ENCODE measurements around the gene ONECUT1.
A peak's percentile ranks its signal among the peaks of the same experiment; 100 is the strongest.

ONECUT1 gene

DNA sequence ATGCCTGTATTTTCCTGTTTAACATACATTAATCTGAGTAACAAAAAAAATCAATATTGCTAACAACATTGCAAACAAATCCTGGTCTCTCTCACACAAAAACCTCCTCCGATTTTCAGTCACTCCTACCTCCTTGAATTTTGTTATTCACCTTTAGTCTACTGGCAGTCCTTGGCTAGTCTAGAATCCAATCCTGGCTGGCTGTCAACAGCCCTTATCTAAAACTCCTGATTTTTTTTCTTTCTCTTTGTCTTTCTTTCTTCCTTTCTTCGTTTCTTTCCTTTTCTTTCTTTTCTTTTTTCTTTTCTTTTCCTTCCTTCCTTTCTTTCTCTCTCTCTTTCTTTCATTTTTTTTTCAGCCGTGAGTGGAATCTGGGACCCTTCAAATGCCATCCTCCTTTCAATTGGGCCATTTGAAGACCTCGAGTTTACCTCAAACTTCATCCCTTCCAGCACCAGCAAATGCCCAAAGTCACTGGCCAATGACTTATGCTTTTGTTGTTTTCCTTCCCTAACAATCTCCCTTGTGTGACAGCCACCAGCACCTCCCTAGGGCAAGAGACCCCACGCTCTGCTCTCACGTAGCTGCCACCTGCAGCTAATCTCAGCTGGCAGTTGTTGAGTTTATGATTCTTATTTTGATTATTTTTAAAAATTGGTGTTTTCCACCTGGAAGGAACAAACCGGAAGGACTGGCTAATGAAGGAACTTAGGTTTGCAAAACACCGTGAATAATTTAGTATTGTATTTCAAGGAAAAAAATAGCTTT lies 6.8 kb upstream of the ONECUT1 start:
- DNase-seq, result no peak

DNA sequence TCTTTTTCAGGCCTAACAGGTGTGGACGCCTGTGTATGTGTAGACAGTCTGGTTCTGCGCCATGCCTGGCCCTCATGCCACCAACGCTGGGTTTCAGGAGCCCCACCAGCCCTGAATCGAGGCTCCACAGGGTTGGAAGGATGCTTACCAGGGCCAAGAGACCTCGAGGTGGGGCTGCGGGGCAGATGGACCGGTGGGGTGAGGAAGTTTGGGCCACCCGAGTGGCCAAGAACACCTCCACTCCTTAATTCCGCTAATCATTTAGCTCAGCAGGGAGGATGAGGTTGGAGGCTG lies 6.0 kb upstream of the ONECUT1 start:
- DNase-seq, result no peak

DNA sequence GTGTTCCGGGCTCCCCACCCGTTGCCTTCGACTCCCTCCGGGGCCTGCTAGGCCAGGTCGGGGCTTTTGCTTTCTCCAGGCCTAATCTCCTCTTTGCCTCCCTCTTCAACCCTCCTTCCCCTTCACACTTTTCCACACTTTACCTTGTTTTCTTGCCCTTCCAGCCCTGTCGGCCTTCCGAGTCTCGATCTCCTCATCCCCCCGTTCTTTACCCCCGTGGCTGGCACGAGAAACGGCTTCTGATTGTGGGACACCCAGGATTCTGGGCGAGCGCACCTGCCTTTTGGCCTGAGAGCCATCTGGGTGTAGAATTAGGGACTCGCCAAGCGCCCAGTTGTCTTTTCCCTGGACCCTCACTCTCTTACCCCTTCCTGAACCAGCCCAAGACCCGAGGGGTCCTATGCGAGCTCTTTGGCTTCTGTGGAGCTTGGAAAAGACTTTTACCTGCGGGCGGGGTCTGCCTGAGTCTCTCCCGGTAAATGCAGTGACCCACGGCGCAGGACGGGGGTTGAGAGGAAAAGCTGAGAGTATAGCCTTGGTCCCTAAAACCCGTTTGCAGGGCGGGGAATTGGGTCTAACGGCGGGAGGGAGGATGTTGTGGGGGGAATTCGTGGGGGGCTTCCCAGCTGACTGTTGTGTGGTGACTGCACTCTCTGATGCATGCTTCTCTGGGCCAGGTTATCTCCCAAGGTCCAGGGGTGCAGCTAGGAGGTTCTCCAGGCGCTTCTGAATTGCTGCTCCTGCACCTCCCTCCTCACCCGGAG lies 5.5 kb upstream of the ONECUT1 start:
- no peak for DNase-seq

DNA sequence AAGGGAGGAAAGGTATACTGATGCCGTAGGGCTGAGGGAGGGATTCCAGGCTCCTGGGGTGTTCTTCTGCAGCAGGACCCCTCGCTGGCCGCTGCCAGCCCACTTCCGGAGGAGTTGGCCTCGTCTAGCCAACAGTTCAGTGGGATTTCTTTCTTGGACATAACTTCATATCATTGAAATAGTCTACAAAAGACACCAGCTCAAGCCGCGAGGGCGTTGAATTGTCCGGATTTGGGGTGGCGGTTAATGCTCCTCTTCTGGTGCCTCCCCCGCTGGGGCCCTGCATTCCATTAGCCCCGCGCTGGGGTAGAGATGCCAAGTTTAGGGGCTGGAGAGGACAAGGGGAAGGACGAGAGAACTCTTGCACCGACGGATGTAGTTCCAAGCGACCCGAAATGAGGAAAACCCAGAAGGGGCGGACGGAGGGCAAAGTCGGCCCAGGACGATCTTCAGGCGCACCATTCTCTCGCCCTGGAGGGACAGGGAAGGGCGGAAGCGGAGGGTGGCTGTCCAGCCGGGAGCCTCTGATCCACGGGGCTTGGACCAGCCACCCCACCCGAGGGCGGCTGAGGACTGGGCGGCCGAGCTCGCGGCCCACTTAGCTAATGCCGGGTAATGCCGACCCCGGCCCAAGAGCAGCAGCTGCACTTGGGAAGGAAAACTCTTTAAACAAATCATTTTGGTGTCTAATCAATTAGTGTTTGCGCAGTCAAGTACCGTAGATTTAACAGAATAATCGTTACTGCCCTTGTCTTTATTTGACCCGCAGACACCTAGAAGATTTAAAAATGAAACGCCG lies 4.7 kb upstream of the ONECUT1 start:
- no peak for DNase-seq

DNA sequence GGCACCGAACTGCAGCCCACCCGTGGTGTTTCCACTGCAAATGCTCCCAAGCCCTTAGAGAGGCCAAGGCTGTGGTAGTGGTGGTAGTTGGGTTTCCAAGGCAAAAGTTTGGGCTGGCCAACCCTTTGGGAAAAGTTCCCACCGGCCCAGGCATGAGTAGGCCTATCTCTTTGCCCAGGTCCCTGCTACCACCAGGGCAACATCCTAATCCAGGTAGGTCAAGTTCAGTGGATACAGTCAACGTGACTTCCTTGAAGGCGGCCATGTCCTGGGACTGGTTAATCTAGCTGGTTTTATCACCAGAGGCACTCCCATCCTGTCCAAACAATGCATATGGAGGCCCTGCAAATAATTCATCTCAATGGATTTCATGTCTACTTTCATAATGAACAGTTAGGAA lies 1.6 kb upstream of the ONECUT1 start:
- no peak for DNase-seq

DNA sequence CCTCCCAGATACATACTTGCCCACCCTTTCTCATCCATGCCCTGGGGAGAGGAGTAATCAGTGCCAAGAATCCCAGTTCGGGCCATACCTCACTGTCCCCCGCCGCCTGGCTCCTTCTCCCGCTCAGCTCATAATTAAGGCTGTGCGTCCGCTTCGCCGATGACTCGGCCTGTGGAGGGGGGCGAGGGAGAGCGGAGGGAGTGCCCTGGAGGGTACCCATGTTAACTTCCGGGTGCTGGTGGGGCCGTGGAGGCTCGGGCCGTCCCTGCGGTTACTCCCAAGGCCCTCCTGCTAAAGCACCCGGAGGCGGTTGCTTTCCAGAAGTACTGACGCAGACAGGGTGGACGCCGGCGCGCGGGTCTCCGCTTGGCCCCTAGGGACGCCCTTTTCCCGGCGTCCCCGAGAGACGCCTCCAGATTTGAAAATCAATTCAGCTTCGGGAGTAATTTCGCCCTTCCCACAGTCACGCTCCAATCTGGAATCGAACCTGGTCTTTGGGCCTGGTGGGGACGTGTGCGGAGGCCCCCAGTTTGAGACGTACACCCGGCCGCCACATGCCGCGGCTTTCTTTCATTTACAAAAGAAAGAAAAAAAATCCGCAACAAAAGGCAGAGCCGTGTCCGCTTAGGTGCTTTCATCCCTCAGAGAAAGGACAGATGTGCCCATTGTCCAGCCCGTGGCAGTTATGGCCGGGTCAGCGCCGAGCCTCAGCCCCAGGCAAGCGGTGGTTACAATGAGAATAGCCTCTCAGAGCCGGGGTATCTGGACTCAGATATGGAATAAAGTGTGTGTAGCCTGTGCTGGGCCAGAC lies 1.0 kb upstream of the ONECUT1 start:
- DNase-seq, result no peak

DNA sequence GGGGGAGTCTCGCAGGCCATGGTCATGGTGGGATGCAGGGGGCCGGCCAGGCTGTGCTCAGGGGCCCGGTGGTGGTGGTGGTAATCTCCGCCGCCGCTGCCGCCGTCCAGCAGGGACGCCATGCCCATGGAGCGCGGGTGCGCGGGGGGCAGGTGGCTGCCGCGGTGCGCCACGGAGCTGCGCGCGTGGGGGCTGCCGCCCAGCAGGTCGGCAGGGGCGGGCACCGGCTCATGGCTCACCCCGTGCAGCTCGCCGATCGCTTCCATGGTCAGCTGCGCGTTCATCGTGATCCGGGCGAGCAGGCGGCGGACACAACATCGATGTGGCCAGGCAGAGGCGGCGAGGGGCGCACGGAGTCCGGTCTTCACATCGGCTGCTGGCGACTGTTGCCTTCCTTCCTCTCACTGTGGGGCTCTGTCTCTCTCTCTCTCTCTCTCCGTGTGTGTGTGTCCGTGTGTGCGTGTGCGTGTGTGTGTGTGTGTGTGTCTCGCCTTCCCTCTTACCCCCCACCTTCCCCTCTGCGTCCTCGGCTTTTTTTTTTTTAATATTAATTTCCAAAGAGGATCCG lies 451 bp downstream of the ONECUT1 start:
- no peak for DNase-seq

DNA sequence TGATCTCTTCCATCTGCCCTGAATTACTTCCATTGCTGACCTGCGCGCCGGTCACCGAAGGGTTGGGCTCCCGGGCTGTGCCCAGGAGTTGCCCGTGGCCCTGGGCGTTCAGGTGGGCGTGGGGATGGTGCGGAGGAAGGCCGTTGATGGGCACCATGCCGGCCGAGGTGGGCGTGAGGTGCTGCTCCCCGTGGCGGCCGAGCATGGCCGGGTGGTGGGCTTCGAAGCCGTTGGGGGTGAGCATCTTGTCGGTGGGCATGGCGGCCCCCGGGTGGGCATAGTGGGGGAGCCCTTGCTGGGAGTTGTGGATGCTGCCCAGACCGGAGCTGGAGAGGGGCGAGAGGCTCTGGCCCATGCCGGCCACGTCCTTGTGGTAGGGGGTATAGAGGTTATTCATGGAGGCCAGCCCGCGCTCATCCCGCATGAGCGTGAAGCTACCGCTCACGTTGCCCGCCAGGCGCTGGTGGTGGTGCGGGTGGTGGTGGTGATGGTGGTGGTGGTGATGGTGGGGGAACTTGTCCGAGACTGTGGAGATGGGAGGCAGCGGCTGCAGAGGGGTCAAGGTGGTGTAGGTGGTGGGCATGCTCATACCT lies 1.0 kb downstream of the ONECUT1 start:
- DNase-seq, result no peak

DNA sequence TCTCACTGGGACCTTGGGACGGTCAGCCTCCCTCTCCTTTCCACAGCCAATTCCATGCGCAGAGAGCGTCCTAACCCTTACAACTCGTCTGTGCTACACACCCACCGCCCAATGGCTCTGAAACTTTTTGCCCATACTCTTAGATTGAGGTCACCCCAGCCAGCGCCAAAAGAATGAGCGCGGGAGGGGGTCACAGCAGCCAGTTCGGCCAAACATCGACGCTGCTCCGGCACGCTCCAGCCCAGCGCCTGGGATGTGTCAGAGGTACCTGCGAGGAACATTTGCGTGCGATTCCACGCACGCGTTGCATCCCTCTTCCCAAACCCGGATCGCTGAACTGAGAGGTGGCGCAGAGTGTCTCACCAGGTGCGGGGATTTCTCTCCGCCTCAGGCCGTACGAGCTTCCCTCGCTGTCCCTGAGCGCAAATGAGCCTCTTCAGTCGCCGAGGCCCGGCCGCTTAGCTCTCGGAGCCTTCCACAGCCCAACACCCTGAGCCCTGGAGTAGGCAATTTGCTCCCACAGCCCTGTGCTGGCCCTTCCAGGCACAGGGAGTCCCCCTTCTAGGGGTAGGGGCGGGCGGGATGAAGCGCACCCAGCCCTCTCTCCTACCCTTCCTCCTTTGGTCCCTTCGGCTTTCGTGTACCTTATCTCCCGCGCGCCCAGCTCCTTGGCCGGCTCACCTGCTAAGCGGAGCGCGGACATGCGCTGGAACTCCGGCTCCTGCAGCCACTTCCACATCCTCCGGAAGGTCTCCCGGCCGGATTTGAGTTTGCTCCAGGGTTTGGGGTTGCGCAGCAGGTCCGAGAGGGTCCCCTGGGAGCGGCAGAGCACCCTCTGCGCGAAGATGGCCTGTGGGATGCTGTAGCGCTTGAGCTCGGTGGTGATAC lies 1.8 kb downstream of the ONECUT1 start:
- DNase-seq, result no peak

DNA sequence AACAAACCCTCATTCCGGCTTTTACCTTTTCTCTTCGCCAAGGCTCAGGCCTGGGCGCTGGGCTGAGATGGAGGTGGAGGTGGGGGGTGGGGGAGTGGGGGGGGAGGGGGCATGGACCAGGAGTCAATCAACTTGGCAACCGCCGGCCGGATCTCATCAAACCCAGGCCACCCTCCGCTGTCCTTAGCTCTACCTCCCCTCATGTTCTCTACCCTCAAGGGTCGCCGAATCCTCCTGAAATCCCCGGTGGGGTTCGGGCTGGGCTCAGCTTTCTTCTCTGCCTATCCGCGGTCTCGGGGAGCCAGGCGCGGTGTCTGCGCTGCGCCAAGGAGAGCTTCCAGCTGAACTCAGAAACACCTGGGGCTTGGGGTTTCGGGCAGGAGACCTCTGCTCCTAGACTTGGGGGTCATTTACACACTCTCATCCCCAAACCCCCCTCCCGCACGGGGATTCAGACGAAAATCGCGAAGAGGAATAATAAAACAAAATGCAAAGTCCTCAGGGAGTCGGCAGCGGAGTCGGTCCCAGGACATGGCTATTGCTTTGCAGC lies 2.5 kb downstream of the ONECUT1 start:
- no peak for DNase-seq

DNA sequence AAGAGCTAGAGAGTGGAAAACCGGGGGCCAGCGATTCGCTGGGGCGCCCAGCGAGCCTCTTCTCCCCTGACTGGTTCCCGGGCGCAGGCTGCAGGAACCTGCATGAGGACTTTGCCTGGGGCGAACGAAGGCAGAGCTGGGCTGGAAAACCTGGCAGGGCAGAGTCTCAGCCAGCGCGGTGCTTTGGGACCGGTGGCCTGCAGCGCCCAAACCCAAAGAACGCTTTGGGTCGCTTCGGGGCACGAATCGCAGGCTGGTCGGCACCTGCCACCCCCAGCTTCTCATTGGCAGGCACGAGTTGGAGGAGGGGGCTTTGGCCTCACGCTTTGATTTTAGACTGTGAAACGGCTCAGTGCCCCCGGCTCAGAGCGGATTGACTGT lies 3.0 kb downstream of the ONECUT1 start:
- no peak for DNase-seq

DNA sequence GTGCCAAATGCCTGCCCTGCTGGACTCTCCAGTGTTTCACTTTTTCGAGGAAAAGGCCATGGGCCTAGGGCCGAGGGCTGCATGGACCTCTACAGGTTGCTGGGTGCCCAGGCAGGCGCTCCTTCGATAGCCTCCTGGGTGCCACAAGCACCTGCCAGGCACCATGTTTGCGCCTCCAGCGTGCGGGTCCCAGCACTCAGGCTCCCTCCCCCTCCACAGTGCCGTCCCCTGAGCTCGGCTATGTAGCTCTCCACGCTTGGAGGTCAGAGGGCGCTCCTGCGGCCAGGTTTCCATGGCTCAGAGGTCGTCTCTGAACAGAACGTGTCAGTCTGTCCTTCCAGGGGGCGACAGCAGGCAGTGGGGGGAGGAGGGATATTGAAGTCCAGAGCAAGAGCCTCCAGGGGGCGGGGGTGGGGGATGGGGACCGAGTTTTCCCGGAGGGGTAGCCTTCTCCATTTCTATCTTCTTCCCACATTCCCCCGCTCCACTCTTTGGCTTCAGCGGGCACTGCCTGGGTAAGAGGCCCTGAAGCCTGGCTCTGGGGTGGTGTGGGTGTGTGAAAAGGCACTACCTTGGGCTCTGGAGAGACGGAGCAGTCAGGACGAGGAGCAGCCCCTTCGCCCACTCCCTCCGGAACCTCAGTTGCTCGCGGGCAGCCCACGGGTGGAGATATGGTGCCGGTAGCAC lies 3.6 kb downstream of the ONECUT1 start:
- DNase-seq, result no peak

DNA sequence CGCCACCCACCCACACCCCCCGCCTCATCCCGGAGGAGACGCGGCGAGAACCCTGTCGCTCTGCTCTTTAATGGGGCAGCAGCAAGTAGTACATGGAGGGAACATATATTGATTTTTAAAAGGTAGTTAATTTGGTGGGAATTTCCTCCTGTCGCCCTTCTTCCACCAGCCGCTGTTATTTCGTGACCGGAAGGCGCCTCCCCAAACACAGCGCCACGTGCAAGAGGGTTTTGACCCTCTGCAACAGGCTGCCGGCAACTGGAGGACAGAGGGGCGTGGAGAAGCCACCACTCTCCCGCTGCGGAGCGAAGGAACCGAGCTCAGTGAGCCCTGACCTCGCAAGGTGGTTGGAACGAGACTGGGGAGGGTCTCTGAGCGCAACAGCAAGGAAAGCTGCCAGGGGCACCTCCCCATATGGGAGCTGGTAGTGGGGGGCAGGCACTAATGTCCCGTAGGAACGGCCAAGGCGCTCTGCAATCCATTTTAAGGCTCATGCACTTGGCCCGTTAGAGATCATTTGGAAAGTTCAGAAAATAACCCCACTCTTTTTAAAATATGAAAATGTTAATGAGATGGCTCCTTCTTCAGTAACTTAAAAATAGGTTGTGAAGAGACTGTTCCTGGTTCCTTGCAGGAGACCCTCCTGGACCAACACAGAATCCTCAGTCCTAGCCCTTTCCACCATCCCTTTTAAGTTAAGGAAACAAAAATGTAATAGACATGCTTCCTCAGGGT lies 4.3 kb downstream of the ONECUT1 start:
- no peak for DNase-seq

DNA sequence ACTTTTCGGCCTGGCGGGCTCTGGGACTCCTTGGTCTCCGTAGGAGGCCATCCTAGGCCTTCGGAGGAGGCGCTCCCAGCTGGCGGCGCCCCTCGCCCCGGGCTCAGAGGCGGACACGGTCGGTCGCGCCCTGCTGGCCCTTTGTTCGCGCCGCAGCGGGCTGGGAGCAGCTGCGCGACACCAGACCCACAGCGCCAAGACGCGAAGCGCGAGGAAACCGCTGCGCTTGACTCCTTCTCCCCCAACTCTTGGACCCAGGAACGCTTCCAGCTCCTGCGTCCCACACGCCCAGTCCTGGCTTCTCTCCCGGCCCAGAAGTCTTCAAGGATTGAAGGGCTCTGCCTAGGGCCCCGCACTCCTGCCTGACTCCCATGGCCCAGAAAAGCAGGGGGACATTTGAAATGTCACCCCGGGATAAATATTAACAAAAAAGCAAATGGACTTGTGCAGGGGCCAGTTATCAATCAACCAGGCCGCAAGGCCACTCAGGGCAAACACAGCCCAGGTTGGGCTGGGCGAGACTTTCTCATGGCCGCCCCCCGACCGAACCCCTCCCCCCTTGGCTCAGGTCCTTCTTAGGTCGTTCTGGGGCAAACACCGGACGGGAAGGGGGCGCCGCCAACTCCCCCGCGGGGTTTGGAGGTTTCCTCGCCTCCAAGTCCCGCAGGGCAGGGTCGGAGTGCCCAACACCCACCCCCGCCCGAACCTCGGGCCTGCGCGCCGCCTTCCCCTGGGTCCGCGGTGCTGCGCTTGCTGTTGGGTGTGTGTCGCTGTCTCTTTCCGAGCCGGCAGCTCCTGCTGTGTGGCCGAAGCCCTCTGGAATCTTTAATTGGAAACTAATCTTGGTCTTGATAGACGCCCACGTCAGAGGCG lies 5.1 kb downstream of the ONECUT1 start:
- no peak for DNase-seq

DNA sequence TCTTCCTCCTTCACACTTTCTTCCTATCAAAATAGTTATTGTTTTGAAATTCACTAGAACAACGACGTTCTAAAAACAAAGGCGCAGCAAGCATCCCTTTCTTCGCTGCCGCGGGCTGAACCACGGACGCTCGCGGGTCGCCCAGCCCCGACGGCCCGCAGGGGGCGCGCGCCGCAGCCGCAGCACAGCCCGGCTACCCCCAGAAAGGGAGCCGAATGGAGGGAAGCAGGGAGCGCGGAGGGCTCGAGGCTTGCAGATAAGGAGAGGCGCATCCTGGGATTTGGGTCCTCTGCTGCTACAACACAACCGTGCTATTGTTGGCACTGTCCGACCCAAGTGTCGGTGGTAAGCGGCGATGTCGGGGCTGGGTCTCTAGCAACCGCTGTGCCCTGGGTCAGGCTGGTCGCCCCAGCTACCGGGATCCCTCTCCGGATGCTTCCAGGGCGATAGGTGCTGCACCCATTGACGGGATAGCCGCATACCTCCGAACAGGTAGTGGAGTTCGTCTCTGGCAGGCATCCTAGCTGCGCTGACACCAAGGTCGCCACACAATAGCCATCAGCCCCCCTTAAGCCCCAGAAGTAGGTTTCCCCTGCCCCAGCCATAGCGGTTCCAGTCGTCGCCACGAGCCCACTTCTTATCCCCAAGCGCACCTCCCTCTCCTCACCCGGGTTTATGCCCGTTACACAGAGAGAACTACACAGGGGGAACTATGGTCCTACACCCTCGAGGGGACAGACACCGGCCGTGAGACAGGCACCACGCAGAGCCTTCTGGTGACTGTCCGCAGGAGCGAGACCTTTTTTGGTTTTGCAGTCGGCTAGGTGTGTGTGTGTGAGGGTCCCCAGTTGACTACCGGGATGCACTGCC lies 6.0 kb downstream of the ONECUT1 start:
- DNase-seq, result peak; percentile 44

DNA sequence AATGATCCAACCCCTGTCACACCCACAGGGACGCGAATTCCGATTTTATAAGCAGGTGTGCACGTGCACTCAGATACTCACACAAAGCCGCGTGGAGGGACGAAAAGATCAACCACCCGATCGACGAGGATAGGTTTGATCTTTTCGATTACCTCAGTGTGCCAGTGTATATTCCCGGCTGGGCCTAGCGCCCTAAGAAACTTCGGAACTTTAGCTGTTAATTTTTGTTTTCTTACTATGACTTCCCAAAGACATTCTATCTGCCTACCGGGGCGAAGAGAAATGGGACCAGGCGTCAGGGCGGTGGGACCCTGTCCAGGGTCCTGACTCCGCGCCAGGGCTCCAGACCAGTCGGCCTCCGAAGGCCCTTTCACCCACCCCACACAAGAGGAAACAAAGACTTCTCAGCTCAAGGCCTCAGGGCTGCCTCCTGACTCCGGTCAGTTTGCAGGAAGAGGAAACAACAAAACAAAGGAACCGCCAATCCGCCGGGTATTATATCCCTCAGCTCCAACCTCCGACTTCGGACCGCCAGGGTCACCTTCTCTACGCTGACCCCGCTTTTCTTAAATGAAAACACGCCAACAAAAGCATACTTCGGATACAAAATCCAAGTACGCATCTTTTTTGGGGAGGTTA lies 6.8 kb downstream of the ONECUT1 start:
- DNase-seq, result no peak

DNA sequence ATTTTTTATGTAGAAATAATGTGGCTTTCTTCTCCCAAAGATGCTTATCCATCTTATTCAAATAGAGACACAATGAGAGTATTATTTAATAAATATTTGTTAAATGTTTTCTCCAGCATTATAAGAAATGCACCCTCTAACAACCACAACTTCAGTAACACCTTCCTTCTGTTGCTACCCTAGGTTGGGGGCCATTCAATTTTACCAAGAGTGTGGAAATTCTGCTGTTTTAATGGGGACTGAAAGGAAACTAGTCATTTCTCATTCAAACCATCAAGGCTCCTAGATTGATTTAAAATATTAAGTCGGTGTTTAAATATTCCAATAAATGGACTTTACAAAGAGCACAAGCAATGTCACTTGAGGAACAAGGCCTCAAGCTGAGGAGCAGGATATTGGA lies 7.6 kb downstream of the ONECUT1 start:
- no peak for DNase-seq
